IMR-90 (cell line): Measurements from ENCODE around the gene GOLGA6L2.

Experiments
- BHLHE40 ChIP-seq: fragments of 150-350 bp; IDR thresholded peaks from 2 replicates; pipeline ENCODE4 v1.6.1; 2016; ENCODE audit warnings: mild to moderate bottlenecking, low read depth, low read length
- CHD1 ChIP-seq: IDR thresholded peaks from 2 replicates; pipeline ENCODE4 v1.6.1; 2012; ENCODE audit warnings: low read depth, low read length, improper control_type of control experiment
- CTCF ChIP-seq: conservative IDR thresholded peaks from 2 replicates; pipeline ENCODE4 v1.5.1; 2012; ENCODE audit warnings: mild to moderate bottlenecking, low read depth, low read length, improper control_type of control experiment
- MAZ ChIP-seq: IDR thresholded peaks from 2 replicates; pipeline ENCODE4 v1.6.1; 2012; ENCODE audit warnings: low read depth, mild to moderate bottlenecking, low read length, improper control_type of control experiment, moderate library complexity, borderline replicate concordance
- POLR2A ChIP-seq: IDR thresholded peaks from 2 replicates; pipeline ENCODE4 v1.6.1; 2012; ENCODE audit warnings: mild to moderate bottlenecking, low read depth, low read length
- RFX5 ChIP-seq: IDR thresholded peaks from 2 replicates; pipeline ENCODE4 v1.8.0; 2012; ENCODE audit warnings: low read depth, mild to moderate bottlenecking, low read length, moderate library complexity

GRCh38 chr15:23437146-23437545 lies 9.9 kb downstream of the GOLGA6L2 start:
- TF ChIP-seq POLR2A = no peak
- TF ChIP-seq BHLHE40 = no peak
- no peak for TF ChIP-seq CHD1
- no peak for TF ChIP-seq MAZ
- TF ChIP-seq CTCF = no peak
- no peak for TF ChIP-seq RFX5
